ENCODE results near the gene C3orf20.
"Not testable (repeated sequence)": the region's sequence is repeated elsewhere in the genome, so short reads cannot be mapped to it uniquely, and the experiment has no call there.

The C3orf20 gene

GRCh38 chr3:14806641-14807263 lies 131.8 kb downstream of the C3orf20 start:
- H3K4me3 ChIP-seq (ENCODE audit: low read depth, low read length) = no peak overlapping the region
- no peak overlapping the region for H3K4me2 ChIP-seq (ENCODE audit: low read length)
- H2BK120ac ChIP-seq (ENCODE audit: insufficient read depth, low read length, poor library complexity) = no peak overlapping the region
- no peak overlapping the region for H3K9ac ChIP-seq (ENCODE audit: low read length)
- DNase-seq = peak in 1 of 2 donors; percentile 16
- no peak overlapping the region for H3K23ac ChIP-seq (ENCODE audit: low read length)
- H3K14ac ChIP-seq (ENCODE audit: low read length) = no peak overlapping the region
- peaks cover 6% of the 10 kb centered on the region for H3K27me3 ChIP-seq (ENCODE audit: insufficient read depth, low read length)
- peaks cover 3% of the 10 kb centered on the region for H3K79me2 ChIP-seq (ENCODE audit: control insufficient read depth, insufficient read depth, low read length, poor library complexity)
- H3K9me3 ChIP-seq (ENCODE audit: insufficient read depth, low read depth, low read length) = no peaks in the 10 kb centered on the region
- WGBS (ENCODE audit: extremely low coverage, insufficient coverage, insufficient read length) = no CpG with 5 or more reads among the region's 8 CpGs
- no peak overlapping the region for H2BK12ac ChIP-seq (ENCODE audit: low read length)
- no peak overlapping the region for H2BK5ac ChIP-seq (ENCODE audit: low read depth, low read length, poor library complexity)
- H2AFZ ChIP-seq (ENCODE audit: insufficient read depth, low read length, poor library complexity) = no peak overlapping the region
- H2AK5ac ChIP-seq (ENCODE audit: low read length) = no peak overlapping the region
- H3K79me1 ChIP-seq (ENCODE audit: low read length) = peaks cover 4% of the 10 kb centered on the region
- H3K4ac ChIP-seq (ENCODE audit: low read depth, low read length) = no peak overlapping the region
- no peak overlapping the region for H4K12ac ChIP-seq (ENCODE audit: low read depth, low read length)
- H4K8ac ChIP-seq (ENCODE audit: low read depth, low read length) = no peak overlapping the region
- no peak overlapping the region for H3K18ac ChIP-seq (ENCODE audit: low read length)
- H3K36me3 ChIP-seq (ENCODE audit: control insufficient read depth in 1 of 2, insufficient read depth in 2 of 2, low read length in 2 of 2) = no peaks in the 10 kb centered on the region
- peaks cover 13 to 22% of the 10 kb centered on the region in 2 experiments for H3K4me1 ChIP-seq (ENCODE audit: control insufficient read depth in 1 of 2, insufficient read depth in 2 of 2, low read length in 2 of 2)
- H4K91ac ChIP-seq (ENCODE audit: low read depth, low read length) = no peak overlapping the region
- no peak overlapping the region for H3K27ac ChIP-seq (ENCODE audit: low read depth, low read length)

- Histone ChIP-seq H4K91ac (ENCODE audit: low read depth, low read length) (no peak overlapping the region), H2BK12ac (ENCODE audit: low read length) (no peak overlapping the region), H3K79me1 (ENCODE audit: low read length) (peaks cover 4% of the 10 kb centered on the region), H4K8ac (ENCODE audit: low read depth, low read length) (no peak overlapping the region), H3K79me2 (ENCODE audit: control insufficient read depth, insufficient read depth, low read length, poor library complexity) (peaks cover 3% of the 10 kb centered on the region), H2BK5ac (ENCODE audit: low read depth, low read length, poor library complexity) (no peak overlapping the region), H3K36me3 (ENCODE audit: control insufficient read depth in 1 of 2, insufficient read depth in 2 of 2, low read length in 2 of 2) (no peaks in the 10 kb centered on the region), H3K23ac (ENCODE audit: low read length) (no peak overlapping the region), H3K9me3 (ENCODE audit: insufficient read depth, low read depth, low read length) (no peaks in the 10 kb centered on the region), H3K27ac (ENCODE audit: low read depth, low read length) (no peak overlapping the region), H3K14ac (ENCODE audit: low read length) (no peak overlapping the region), H2BK120ac (ENCODE audit: insufficient read depth, low read length, poor library complexity) (no peak overlapping the region), H2AFZ (ENCODE audit: insufficient read depth, low read length, poor library complexity) (no peak overlapping the region), H3K4ac (ENCODE audit: low read depth, low read length) (no peak overlapping the region), H3K4me2 (ENCODE audit: low read length) (no peak overlapping the region), H2AK5ac (ENCODE audit: low read length) (no peak overlapping the region), H4K12ac (ENCODE audit: low read depth, low read length) (no peak overlapping the region), H3K4me3 (ENCODE audit: low read depth, low read length) (no peak overlapping the region), H3K4me1 (ENCODE audit: control insufficient read depth in 1 of 2, insufficient read depth in 2 of 2, low read length in 2 of 2) (peaks cover 16 to 22% of the 10 kb centered on the region in 2 experiments), H3K9ac (ENCODE audit: low read length) (no peak overlapping the region), H3K18ac (ENCODE audit: low read length) (no peak overlapping the region), H3K27me3 (ENCODE audit: insufficient read depth, low read length) (peaks cover 6% of the 10 kb centered on the region)
- no peak for DNase-seq
These were observed 133.1 kb downstream of the C3orf20 start for GRCh38 chr3:14808025-14808424.

GRCh38 chr3:14808502-14809266 lies 133.7 kb downstream of the C3orf20 start:
- no peak overlapping the region for H3K4me2 ChIP-seq (ENCODE audit: low read length)
- no peak overlapping the region for H2AFZ ChIP-seq (ENCODE audit: insufficient read depth, low read length, poor library complexity)
- H3K4me1 ChIP-seq (ENCODE audit: control insufficient read depth in 1 of 2, insufficient read depth in 2 of 2, low read length in 2 of 2) = peaks cover 16 to 22% of the 10 kb centered on the region in 2 experiments
- no peaks in the 10 kb centered on the region for H3K36me3 ChIP-seq (ENCODE audit: control insufficient read depth in 1 of 2, insufficient read depth in 2 of 2, low read length in 2 of 2)
- H4K12ac ChIP-seq (ENCODE audit: low read depth, low read length) = no peak overlapping the region
- H3K18ac ChIP-seq (ENCODE audit: low read length) = no peak overlapping the region
- WGBS (ENCODE audit: extremely low coverage, insufficient coverage, insufficient read length) = no CpG with 5 or more reads among the region's 5 CpGs
- H3K4me3 ChIP-seq (ENCODE audit: low read depth, low read length) = no peak overlapping the region
- no peak overlapping the region for H3K4ac ChIP-seq (ENCODE audit: low read depth, low read length)
- no peak overlapping the region for H3K27ac ChIP-seq (ENCODE audit: low read depth, low read length)
- H2BK5ac ChIP-seq (ENCODE audit: low read depth, low read length, poor library complexity) = no peak overlapping the region
- peaks cover 6% of the 10 kb centered on the region for H3K27me3 ChIP-seq (ENCODE audit: insufficient read depth, low read length)
- peaks cover 4% of the 10 kb centered on the region for H3K79me1 ChIP-seq (ENCODE audit: low read length)
- no peaks in the 10 kb centered on the region for H3K9me3 ChIP-seq (ENCODE audit: insufficient read depth, low read depth, low read length)
- H2BK120ac ChIP-seq (ENCODE audit: insufficient read depth, low read length, poor library complexity) = no peak overlapping the region
- no peak overlapping the region for H3K23ac ChIP-seq (ENCODE audit: low read length)
- no peak overlapping the region for H2BK12ac ChIP-seq (ENCODE audit: low read length)
- no peak overlapping the region for H3K9ac ChIP-seq (ENCODE audit: low read length)
- no peak for DNase-seq
- H3K14ac ChIP-seq (ENCODE audit: low read length) = no peak overlapping the region
- no peak overlapping the region for H2AK5ac ChIP-seq (ENCODE audit: low read length)
- no peak overlapping the region for H4K8ac ChIP-seq (ENCODE audit: low read depth, low read length)
- H4K91ac ChIP-seq (ENCODE audit: low read depth, low read length) = no peak overlapping the region
- H3K79me2 ChIP-seq (ENCODE audit: control insufficient read depth, insufficient read depth, low read length, poor library complexity) = peaks cover 3% of the 10 kb centered on the region

GRCh38 chr3:14809611-14810010 lies 134.7 kb downstream of the C3orf20 start:
- Histone ChIP-seq H3K4me2 (ENCODE audit: low read length) (peak overlapping the region; percentile 80), H3K4me1 (ENCODE audit: control insufficient read depth in 1 of 2, insufficient read depth in 2 of 2, low read length in 2 of 2) (peaks cover 17 to 19% of the 10 kb centered on the region in 2 experiments)
- H3K79me2 ChIP-seq (ENCODE audit: control insufficient read depth, insufficient read depth, low read length, poor library complexity); H3K14ac ChIP-seq (ENCODE audit: low read length); H2BK5ac ChIP-seq (ENCODE audit: low read depth, low read length, poor library complexity); H3K18ac ChIP-seq (ENCODE audit: low read length); H3K27me3 ChIP-seq (ENCODE audit: insufficient read depth, low read length); H3K23ac ChIP-seq (ENCODE audit: low read length); H4K12ac ChIP-seq (ENCODE audit: low read depth, low read length); H2AK5ac ChIP-seq (ENCODE audit: low read length); H3K36me3 ChIP-seq (ENCODE audit: control insufficient read depth in 1 of 2, insufficient read depth in 2 of 2, low read length in 2 of 2); H3K4me3 ChIP-seq (ENCODE audit: low read depth, low read length); H3K4ac ChIP-seq (ENCODE audit: low read depth, low read length); H3K9me3 ChIP-seq (ENCODE audit: insufficient read depth, low read depth, low read length); DNase-seq; H4K91ac ChIP-seq (ENCODE audit: low read depth, low read length); H3K27ac ChIP-seq (ENCODE audit: low read depth, low read length); H4K8ac ChIP-seq (ENCODE audit: low read depth, low read length); H3K9ac ChIP-seq (ENCODE audit: low read length); H2BK12ac ChIP-seq (ENCODE audit: low read length); H2AFZ ChIP-seq (ENCODE audit: insufficient read depth, low read length, poor library complexity); H2BK120ac ChIP-seq (ENCODE audit: insufficient read depth, low read length, poor library complexity); H3K79me1 ChIP-seq (ENCODE audit: low read length): not testable (repeated sequence)
- WGBS (ENCODE audit: extremely low coverage, insufficient coverage, insufficient read length) = no CpG with 5 or more reads among the region's 9 CpGs
